Thymus (tissue), 11 donors: ENCODE data around the gene MED15. TPM values are rescaled to one million over a fixed set of nuclear protein-coding genes. Genes with fewer than 3 reads are reported as not detected.
"Not testable (repeated sequence)": the region's sequence is repeated elsewhere in the genome, so short reads cannot be mapped to it uniquely, and the experiment has no call there.

Source experiments
- DNase-seq, 9 donors: peaks; one replicate each; pipeline ENCODE4 v3.0.0-alpha.2; 2013; ENCODE audit warnings: low spot score in 9 of 9, low read depth in 6 of 9, missing footprints in 1 of 9
- H3K27ac ChIP-seq, 2 donors: one replicate each; pipeline ENCODE4 v1.5.1; 2013; ENCODE audit warnings: control low read depth in 1 of 2, low read depth in 1 of 2, low read length in 1 of 2, mild to moderate bottlenecking in 1 of 2, moderate library complexity in 1 of 2
- H3K27me3 ChIP-seq, 2 donors: one replicate each; pipeline ENCODE4 v1.5.1; 2013; ENCODE audit warnings: low read length in 1 of 2; ENCODE audit not compliant: control insufficient read depth in 2 of 2, insufficient read depth in 1 of 2
- H3K36me3 ChIP-seq, 2 donors: one replicate each; pipeline ENCODE4 v1.5.1; 2013; ENCODE audit warnings: low read length in 1 of 2, mild to moderate bottlenecking in 1 of 2, moderate library complexity in 1 of 2; ENCODE audit not compliant: control insufficient read depth in 2 of 2, insufficient read depth in 2 of 2
- H3K4me1 ChIP-seq, 2 donors: one replicate each; pipeline ENCODE4 v1.5.1; 2013; ENCODE audit warnings: low read length in 2 of 2; ENCODE audit not compliant: control insufficient read depth in 2 of 2, insufficient read depth in 2 of 2
- H3K4me3 ChIP-seq, 2 donors: one replicate each; pipeline ENCODE4 v1.5.1; 2013; ENCODE audit warnings: low read length in 2 of 2, control low read depth in 1 of 2, mild to moderate bottlenecking in 1 of 2
- H3K9me3 ChIP-seq, 2 donors: one replicate each; pipeline ENCODE4 v1.5.1; 2013; ENCODE audit warnings: low read length in 1 of 2, mild to moderate bottlenecking in 1 of 2; ENCODE audit not compliant: control insufficient read depth in 2 of 2, insufficient read depth in 1 of 2
- WGBS: extraction: QIAGEN DNeasy Blood & Tissue Kit; methylation state at CpG from one replicate; pipeline ENCODE4 v1.1.7; 2013; 5-methylcytosine and 5-hydroxymethylcytosine counted together
- polyA plus RNA-seq: library from polyadenylated mRNA; stranded (reverse); fragments of 200-250 nt; gene quantifications from one replicate; pipeline ENCODE4 v1.2.3, GENCODE V29; 2013
- total RNA-seq: library from RNA; stranded (reverse); fragments of 120-200 nt; gene quantifications from one replicate; pipeline ENCODE4 v1.2.4, GENCODE V29; 2013
- donor health status: healthy.

MED15 gene
- total and polyA plus RNA-seq, 2 donors: 10.7 to 61.6 TPM

GRCh38 chr22:20532256-20532993 lies 25.0 kb downstream of the MED15 start:
- H3K4me1 ChIP-seq: peaks cover 25 to 51% of the 10 kb centered on the region in 2 donors
- H3K27me3 ChIP-seq: no peaks in the 10 kb centered on the region
- H3K36me3 ChIP-seq: peaks cover 30 to 39% of the 10 kb centered on the region in 2 donors
- peaks cover 0 to under 1% of the 10 kb centered on the region in 2 donors for H3K9me3 ChIP-seq
- H3K27ac ChIP-seq: peak overlapping the region; percentile 34 to 55
- no peak for DNase-seq
- H3K4me3 ChIP-seq: no peak overlapping the region
- WGBS: 92% methylated on average over 10 of the region's 10 CpGs

DNA sequence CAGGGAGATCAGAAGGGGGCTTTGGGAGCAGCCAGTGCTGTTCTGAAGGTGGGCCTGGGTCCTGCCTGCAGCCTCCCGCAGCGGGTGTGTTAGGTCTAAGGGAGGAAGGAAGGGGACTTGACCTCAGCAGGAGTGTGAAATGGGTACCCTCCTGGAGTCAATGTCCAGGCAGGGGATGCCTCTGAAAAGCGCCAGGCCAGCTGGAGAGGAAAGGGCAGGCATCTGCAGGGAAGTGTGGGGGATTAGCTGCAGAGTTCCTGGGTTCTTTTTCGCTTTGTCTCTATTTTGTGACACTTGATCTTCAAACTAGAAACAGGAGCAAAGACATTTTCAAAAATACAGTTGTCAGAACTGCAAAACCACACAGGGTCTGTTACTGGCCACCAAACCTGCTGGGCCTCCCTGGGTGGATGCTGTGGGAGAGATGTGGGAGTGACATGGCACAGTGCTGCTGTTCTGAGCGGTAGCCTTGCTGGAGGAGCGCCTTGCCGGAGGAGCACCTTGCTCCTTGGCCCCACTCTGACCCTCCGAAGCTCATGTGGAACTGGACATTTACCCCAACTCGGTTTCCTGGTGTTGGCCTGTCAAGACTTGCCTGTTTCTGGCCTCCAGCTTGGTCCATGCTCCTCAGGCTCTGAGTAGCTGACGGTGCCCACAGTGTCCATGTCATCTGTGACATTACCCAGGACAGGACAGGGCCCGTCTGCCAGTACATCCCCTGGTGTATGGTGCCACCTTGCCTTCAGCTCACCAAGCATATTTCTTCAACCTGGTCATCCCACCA lies 25.9 kb downstream of the MED15 start:
- WGBS: 92% methylated on average over 11 of the region's 11 CpGs
- H3K9me3 ChIP-seq: peaks cover 0 to 3% of the 10 kb centered on the region in 2 donors
- H3K27me3 ChIP-seq: no peaks in the 10 kb centered on the region
- DNase-seq: no peak
- peak overlapping the region; percentile 34 to 62 for H3K27ac ChIP-seq
- peaks cover 25 to 51% of the 10 kb centered on the region in 2 donors for H3K4me1 ChIP-seq
- no peak overlapping the region for H3K4me3 ChIP-seq
- peaks cover 34 to 38% of the 10 kb centered on the region in 2 donors for H3K36me3 ChIP-seq

- Histone ChIP-seq H3K4me3 (no peak overlapping the region), H3K36me3 (peaks cover 32 to 34% of the 10 kb centered on the region in 2 donors), H3K27me3 (no peaks in the 10 kb centered on the region), H3K9me3 (peaks cover 0 to 3% of the 10 kb centered on the region in 2 donors), H3K4me1 (peaks cover 25 to 51% of the 10 kb centered on the region in 2 donors), H3K27ac (peak overlapping the region; percentile 15 to 34)
- WGBS: 29% methylated on average over 3 of the region's 3 CpGs
- DNase-seq: peak in 2 of 9 donors; percentile 21 to 57
Measured at GRCh38 chr22:20533879-20534265, 26.5 kb downstream of the MED15 start.

DNA sequence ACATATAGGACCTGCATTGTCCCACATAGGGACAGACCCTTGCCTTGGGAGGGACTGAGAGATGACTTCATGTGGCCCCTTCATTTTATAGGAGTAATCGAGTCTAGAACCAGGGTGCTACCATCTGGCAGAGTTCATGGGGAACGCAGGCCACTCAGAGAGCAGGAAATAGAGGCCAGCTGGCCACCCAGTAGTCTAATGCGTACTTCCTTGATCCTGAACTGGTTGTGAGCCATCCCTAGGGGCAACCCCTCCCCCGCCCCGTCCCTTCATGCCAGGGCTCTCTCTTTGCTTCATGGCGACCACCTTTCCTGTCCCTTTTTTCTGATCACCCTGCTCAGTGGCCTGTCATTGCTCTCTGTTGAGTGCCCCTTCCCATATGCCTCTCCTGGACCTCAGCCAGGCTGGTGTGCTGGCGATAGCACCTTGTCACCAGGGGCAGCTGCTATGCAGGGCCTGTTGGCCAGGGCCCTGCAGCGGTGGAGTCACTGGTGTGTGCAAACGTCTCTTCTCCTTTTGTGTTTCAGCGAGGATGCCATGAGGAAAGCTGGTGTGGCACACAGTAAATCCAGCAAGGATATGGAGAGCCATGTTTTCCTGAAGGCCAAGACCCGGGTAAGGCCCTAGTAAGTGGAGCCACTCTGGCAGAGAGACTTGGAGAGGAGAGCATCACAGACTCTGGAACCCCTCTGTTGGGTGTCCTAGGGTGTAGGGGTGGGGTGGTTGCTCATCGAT lies 29.3 kb downstream of the MED15 start:
- Histone ChIP-seq H3K27me3 (no peaks in the 10 kb centered on the region), H3K4me3 (no peak overlapping the region), H3K27ac (no peak overlapping the region), H3K9me3 (peaks cover 0 to 3% of the 10 kb centered on the region in 2 donors), H3K36me3 (peaks cover 19 to 42% of the 10 kb centered on the region in 2 donors), H3K4me1 (peaks cover 21 to 35% of the 10 kb centered on the region in 2 donors)
- 98% methylated on average over 12 of the region's 12 CpGs for WGBS
- DNase-seq: no peak

DNA sequence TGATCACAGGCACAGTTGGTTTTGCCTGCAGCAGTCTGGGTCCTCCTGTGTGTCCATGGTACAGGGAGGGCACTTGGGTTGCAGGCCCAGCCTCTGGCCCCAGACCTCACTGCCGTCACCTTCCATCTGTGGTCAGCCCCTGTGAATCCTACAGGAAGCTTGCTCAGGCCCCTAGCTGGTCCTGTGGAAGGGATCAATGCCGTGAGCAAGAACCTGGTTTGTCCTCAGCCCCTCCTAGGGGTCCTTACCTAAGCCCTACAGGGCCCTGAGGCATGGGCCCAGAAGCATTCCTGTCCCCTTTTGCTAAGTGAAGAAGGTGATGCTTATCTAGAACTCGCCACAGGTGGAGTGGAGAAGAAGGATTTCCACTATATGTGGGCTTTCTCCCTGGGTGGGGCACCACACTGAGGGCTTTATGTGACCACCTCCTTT lies 29.9 kb downstream of the MED15 start:
- WGBS: over 99% methylated on average over 3 of the region's 3 CpGs
- H3K36me3 ChIP-seq: peaks cover 19 to 42% of the 10 kb centered on the region in 2 donors

GRCh38 chr22:20537983-20538382 lies 30.6 kb downstream of the MED15 start:
- DNase-seq: no peak
- Histone ChIP-seq H3K4me3 (no peak overlapping the region), H3K9me3 (peaks cover 0 to 3% of the 10 kb centered on the region in 2 donors), H3K27ac (no peak overlapping the region), H3K4me1 (peaks cover 9 to 22% of the 10 kb centered on the region in 2 donors), H3K27me3 (no peaks in the 10 kb centered on the region), H3K36me3 (peaks cover 19 to 47% of the 10 kb centered on the region in 2 donors)
- 99% methylated on average over 7 of the region's 7 CpGs for WGBS

More for the DNA sequence above, 29.9 kb downstream of the MED15 start:
- no peak overlapping the region for H3K4me3 ChIP-seq
- no peak for DNase-seq
- H3K27me3 ChIP-seq: no peaks in the 10 kb centered on the region
- H3K4me1 ChIP-seq: peaks cover 16 to 29% of the 10 kb centered on the region in 2 donors
- no peak overlapping the region for H3K27ac ChIP-seq
- peaks cover 0 to 3% of the 10 kb centered on the region in 2 donors for H3K9me3 ChIP-seq

GRCh38 chr22:20538875-20539274 lies 31.5 kb downstream of the MED15 start:
- DNase-seq, H3K27ac ChIP-seq, H3K27me3 ChIP-seq, H3K4me3 ChIP-seq, H3K9me3 ChIP-seq: not testable (repeated sequence)
- Histone ChIP-seq H3K4me1 (peaks cover under 1 to 13% of the 10 kb centered on the region in 2 donors), H3K36me3 (peaks cover 19 to 48% of the 10 kb centered on the region in 2 donors)
- 99% methylated on average over 8 of the region's 8 CpGs for WGBS

DNA sequence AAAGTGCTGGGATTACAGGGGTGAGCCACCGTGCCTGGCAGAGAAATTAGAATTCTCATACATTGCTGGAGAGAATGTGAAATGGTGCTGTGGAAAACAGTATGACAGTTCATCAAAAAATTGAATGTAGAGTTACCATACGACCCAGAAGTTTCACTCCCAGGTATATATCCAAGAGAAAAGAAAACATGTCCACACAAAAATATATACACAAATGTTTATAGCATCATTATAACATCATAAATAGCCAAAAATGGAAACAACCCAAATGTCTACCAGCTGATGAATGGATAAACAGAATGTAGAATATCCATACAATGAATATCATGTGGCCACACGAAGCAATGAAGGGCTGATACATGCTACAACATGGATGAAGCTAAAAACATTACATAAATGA lies 34.6 kb downstream of the MED15 start:
- H3K36me3 ChIP-seq: peaks cover 15 to 55% of the 10 kb centered on the region in 2 donors
- peaks cover 0 to 3% of the 10 kb centered on the region in 2 donors for H3K4me1 ChIP-seq
- H3K9me3 ChIP-seq: peaks cover 0 to 3% of the 10 kb centered on the region in 2 donors
- H3K4me3 ChIP-seq: no peak overlapping the region
- no peaks in the 10 kb centered on the region for H3K27me3 ChIP-seq
- H3K27ac ChIP-seq: no peak overlapping the region
- WGBS: over 99% methylated on average over 3 of the region's 3 CpGs
- DNase-seq: no peak
